ENCODE data around the gene SDHAF4.
"Not testable (repeated sequence)": the region's sequence is repeated elsewhere in the genome, so short reads cannot be mapped to it uniquely, and the experiment has no call there.

SDHAF4 gene

DNA sequence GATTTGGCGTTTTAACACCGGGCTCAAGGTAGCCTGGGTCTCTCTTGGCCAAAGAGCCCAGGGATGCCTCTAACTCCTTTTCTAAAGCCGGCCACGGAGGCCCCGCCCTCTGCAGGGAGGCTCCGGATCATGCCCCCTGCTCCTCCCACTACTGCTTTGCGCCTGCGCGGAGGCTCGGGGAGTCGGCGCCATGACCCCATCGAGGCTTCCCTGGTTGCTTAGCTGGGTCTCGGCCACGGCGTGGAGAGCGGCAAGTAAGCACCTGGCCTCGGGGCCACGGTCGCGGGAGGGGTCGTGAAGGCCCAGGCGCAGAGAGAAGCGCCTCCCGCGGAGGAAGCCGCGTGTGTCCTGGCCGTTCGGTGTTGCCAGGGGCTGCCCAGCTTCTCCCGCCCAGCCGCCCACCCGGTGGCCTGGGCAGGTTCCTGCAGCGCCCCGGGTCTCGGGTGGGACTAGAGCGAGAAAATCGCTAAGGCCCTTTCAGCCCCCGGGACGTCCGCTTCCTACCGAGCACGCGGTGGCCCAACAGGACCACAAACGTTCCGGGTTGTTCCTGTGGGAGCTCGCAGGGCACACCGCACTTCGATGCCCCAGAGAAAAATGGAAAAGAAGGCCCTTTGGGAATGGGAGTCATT is at the start of gene SDHAF4:
TSS of gene SDHAF4 (plus strand) at position 180 of the 632 bp plus-strand sequence. CDS start at position 191, 11 bp downstream.
- peak; percentile 93 for DNase-seq

DNA sequence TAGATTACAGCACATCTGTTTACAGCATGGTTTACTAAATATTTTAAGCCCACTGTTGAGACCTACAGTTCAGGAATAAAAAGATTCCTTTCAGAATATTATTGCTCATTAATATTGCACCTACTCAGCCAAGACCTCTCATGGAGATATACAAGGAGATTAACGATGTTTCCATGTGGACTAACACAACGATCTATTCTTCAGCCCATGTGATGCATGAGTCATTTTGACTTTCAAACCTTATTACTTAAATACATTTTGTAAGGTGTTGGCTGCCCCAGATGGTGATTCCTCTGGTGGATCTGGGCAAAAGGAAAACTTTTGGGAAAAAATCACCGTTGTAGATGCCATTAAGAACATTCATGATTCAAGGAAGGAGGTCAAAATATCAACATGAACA is 48.0 kb upstream of the SDHAF4 start:
- no peak for DNase-seq

DNA sequence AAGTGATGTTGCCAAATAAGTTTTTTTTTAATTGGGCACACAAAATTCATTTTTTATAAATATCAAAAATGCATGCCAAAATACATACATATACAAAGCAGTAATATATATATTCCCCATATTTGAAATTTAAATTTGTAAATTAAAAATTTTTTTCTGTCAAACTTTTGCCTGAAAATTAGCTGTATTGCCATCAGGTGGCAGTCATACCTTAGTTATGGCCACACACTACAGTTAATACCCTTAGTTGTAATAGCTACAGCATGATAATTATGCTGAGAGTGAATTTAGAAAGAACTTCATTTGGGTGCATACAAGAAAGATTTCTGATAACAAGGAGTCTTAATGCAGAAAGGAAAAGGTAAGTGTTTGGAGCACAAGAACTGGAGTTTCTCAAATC is 46.2 kb upstream of the SDHAF4 start:
- DNase-seq: peak; percentile 15

DNA sequence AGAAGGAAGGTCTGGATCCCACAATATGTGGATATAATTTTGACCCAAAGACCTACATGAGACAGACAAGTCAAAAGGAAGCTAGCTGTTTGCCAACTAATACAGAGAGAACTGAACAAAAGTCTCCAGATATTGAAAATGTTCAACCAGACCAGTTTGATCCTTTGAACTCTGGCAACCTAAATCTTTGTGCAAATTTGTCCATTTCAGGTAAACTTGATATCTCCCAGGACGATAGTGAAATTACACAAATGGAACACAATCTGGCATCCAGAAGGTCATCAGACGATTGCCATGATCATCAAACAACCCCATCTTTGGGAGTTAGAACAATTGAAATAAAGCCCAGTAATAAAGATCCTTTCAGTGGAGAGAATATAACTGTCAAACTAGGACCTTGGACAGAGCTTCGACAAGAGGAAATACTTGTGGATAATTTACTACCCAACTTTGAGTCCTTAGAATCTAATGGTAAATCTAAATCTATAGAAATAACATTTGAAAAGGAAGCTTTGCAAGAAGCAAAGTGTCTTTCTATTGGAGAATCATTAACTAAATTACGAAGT is 41.9 kb upstream of the SDHAF4 start:
- DNase-seq: no peak

DNA sequence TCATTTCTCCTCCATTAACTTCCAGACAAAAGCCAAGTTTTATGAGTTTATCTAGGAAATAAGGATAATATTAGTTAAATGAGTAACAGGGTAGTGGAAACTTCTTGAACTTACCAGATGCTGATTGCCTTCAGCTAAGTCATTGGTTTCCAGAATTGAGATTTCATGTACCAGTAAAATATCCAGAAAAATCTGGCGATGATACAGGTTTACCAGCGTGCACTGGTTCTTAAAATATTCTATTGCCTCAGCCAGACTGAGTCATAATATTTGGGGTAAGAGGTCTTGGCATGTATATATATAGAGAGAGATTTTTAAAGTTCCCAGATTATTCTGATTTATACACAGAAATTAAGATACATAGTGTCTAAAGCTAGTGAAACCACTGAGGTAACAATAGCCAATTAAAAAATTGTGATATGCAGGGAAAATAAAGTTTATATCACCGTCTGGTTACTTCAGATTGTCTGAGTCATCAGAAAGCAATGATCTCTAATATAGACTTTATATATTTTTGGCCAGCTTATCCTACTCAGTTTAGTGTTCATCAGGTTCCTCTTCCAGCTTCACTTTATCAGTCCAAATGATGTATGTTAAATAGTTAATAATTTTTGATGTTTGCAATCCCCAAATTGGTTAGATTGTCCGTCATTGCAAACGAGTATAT is 39.5 kb upstream of the SDHAF4 start:
- DNase-seq: no peak

- no peak for DNase-seq
These were observed 36.7 kb upstream of the SDHAF4 start for GRCh38 chr6:70530023-70530422.

DNA sequence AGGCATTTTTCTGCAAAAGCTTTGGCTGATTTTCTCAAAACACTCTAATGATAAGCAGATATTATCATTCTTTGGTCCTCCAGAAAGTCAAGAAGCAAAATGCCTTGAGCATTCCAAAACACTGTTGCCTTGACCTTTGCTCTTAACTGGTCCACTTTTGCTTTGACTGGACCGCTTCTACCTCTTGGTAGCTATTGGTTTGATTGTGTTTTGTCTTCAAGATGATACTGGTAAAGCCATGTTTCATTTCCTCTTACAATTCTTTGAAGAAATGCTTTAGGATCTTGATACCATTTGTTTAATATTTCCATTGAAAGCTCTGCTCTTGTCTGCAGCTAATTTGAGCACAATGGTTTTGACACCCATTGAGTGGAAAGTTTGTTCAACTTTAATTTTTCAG is 35.6 kb upstream of the SDHAF4 start:
- DNase-seq: no peak

DNA sequence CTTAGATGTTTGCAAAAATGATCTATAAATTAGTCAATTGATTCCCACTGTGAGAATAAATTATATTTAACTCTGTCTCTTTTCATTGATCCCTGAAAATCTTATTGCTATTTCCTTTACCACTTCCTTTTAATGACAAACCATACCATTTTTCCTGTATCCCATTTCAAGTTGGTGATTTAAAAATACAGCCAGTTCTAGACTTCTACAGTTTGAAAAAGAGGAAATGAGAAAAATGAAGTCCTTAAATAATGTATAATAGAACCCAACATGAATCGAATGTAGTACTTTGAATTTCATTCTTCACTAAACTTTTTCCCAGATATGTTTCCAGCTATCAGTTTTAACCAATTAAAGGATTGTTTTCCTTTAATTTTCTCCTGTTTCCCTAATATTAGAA is 29.5 kb upstream of the SDHAF4 start:
- no peak for DNase-seq

DNA sequence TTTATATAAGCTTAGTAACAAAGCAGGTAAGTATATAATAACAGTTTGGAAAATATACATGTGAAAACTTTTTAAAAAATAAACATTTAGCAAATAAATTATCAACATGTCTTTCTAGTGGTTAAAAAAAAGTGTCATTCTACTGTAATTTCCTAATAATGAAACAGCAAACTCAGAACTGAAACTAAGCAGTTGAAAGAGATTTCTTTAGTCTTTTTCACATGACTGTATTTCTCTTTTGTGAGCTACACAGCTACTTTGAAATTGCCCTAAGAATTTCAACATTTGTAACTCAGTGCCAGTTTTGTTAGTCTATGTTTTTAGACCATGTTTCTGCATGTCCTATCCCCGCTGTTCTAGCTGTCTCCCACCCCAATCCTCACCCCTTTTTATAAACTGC is 28.4 kb upstream of the SDHAF4 start:
- no peak for DNase-seq

DNA sequence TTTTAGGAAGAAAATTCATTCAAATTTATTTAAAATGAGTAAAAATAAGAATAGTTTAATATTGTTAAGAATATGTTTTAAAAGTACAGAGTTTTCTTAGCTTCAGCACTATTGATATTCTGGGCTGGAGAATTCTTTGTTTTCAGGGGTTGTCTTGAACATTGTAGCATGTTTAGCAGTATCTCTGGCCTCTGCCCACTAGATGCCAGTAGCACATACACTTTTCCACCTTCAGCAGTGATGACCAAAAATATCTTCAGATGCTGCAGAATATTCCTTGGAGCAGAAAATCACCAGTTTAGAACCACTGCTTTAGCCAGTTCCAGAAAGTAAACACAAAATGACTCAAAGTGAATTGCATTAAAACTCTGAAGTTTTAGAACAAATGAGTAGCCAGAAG is 19.4 kb upstream of the SDHAF4 start:
- no peak for DNase-seq

DNA sequence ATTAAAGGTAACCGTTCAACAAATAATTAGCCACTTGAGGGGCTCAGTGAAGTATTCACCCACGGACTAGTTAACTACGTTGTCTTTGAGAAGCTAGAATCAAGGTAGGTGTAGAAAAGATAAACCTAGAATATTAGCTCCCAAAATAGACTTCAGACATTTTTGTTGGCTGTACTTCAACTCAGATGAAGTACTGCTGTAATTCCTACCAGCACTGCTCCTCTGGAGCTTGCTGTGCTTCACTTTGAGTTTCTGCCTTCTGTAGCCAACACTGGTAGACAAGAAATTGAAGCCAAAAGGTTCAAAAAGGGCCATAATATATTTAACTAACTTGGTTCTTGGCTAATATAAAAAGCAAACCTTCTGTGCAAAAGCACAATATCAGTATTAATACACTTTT is 18.8 kb upstream of the SDHAF4 start:
- no peak for DNase-seq

DNA sequence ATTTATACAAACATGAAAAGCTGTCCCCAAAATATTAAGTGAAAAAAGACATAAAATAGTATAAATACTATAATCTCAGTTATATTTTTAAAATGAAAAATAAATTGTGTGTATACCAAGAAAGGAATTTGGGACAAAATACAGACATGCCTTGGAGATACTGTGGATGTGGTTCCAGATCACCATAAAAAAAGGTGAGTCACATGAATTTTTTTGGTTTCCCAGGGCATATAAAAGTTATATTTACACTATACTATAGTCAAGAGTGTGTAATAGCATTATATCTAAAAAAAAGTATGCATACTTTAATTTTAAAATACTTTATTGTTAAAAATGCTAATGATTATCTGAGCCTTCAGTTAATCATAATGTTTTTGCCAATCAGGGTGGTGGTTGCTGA is 17.4 kb upstream of the SDHAF4 start:
- no peak for DNase-seq

DNA sequence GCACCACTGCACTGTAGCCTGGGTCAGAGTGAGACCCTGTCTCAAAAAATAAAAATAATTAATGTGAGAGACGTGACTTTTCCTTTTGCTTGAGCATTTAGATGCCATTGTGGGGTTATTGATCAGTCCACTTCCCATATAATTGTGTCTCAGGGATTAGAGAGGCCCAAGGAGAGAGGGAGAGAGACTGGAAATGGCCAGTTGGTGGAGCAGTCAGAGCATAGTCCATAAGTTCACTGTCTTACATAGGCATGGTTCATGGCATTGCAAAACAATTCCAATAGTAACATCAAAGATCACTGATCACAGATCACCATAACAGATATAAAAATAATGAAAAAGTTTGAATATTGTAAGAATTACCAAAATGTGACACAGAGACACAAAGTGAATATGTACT is 15.2 kb upstream of the SDHAF4 start:
- no peak for DNase-seq

- DNase-seq: not testable (repeated sequence)
These were observed 14.3 kb upstream of the SDHAF4 start for GRCh38 chr6:70552286-70552940.

GRCh38 chr6:70552974-70553373 is 13.8 kb upstream of the SDHAF4 start:
- no peak for DNase-seq

DNA sequence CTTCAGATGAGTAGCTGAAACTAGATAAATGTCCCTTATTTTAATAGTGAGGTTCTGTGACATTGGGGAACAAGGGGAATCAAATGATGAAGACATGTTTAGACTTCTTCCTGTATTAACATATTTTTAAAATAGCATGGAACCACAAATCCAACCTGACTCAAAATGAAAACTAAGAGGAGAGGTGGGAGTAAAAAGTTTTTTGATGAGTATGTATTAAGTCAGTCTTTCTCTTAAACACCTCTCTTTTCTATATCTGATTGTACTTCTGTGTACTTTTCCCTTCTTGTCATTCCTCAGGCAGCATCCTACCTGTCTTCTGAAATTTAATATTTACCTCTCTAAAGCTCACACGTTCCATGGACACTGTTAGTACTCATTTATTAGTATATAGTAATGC is 8.7 kb upstream of the SDHAF4 start:
- no peak for DNase-seq

DNA sequence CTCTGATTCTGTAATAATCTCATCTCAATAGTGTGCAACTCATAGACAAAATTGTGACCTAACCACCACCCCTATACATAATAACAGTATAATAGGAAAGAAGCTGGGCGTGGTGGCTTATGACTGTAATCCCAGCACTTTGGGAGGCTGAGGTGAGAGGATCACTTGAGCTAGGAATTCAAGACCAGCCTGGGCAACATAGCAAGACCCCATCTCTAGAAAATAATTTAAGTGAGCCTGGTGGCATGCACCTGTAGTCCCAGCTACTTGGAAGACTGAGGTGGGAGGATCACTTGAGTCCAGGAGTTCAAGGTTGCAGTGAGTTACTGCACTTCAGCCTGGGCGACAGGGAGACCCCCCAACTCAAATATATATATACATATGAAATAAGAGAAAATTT is 4.3 kb upstream of the SDHAF4 start:
- not testable (repeated sequence) for DNase-seq

DNA sequence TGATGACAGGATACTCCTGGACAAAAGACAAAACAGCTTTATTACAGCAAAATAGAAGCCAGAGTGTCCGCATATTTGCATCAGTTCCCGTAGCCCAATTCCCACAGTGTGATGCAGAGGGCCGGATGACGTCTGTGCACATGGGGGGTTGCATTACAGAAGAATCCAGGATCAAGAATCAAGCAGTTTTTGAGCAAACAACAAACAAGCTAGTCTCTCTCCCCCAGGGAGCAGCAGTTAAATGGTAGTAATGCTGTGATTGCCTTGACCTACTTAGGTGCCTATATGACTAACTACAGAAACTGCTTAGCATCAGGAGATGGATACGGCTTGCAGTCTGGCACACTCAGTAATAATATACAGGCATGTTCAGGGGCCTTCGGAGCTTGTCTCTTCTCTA is 3.2 kb upstream of the SDHAF4 start:
- no peak for DNase-seq

GRCh38 chr6:70574643-70575042 is 7.9 kb downstream of the SDHAF4 start:
- no peak for DNase-seq

GRCh38 chr6:70575899-70576495 is 9.3 kb downstream of the SDHAF4 start:
- no peak for DNase-seq

- no peak for DNase-seq
These were observed 19.4 kb downstream of the SDHAF4 start for GRCh38 chr6:70586114-70586513.

DNA sequence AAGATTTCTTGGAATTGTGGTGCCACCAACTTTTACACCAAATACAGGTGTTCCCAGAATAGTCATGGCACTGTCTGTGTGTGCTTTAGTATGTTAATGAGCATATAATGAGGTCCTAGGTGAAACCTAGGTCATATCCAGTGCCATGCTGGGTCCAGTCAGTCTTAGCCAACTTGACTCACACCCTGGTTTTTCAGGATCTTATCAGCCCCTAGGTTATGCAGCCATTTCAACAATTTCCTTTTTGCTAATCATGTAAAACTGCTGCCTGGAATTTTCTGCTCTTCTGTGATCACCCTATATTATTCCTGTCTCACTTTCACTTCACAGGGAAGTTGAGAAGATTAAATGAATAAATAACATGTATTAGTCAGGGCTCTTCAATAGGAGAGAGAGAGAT is 23.7 kb downstream of the SDHAF4 start:
- DNase-seq: no peak

- no peak for DNase-seq
These were observed 25.8 kb downstream of the SDHAF4 start for GRCh38 chr6:70592391-70593117.
